ENCODE measurements around the gene PDE9A.

DNA sequence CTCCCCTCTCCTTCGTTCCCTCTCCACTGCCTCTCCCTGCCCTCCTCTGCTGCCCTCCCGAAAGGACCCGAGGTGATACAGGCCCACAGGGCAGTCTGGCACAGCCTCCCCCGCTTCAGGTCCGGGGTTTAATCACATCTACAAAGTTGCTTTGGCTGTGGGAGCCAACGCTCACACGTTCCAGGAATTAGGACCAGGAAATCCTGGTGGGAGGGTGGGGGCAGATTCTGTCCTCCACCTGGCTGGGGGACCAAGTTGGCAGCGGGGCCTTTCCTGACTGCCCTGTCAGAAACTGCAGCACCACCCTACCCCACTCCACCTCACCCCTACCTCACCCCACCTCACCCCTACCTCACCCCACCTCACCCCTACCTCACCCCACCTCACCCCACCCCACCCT is 130.9 kb downstream of the PDE9A start:
- TF ChIP-seq, protein P1, sequence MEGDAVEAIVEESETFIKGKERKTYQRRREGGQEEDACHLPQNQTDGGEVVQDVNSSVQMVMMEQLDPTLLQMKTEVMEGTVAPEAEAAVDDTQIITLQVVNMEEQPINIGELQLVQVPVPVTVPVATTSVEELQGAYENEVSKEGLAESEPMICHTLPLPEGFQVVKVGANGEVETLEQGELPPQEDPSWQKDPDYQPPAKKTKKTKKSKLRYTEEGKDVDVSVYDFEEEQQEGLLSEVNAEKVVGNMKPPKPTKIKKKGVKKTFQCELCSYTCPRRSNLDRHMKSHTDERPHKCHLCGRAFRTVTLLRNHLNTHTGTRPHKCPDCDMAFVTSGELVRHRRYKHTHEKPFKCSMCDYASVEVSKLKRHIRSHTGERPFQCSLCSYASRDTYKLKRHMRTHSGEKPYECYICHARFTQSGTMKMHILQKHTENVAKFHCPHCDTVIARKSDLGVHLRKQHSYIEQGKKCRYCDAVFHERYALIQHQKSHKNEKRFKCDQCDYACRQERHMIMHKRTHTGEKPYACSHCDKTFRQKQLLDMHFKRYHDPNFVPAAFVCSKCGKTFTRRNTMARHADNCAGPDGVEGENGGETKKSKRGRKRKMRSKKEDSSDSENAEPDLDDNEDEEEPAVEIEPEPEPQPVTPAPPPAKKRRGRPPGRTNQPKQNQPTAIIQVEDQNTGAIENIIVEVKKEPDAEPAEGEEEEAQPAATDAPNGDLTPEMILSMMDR (IDR thresholded peaks at IDR 0.05): no peak
- no peak for TF ChIP-seq POLR2A (IDR thresholded peaks at IDR 0.05)

Data from testis (tissue), 2 donors.